Liver (tissue), 3 donors: ENCODE results near the gene NMNAT2.

Source experiments
- JUND ChIP-seq, 2 donors: IDR thresholded peaks; 2 replicates each; pipeline ENCODE4 v1.6.1; 2016; ENCODE audit warnings: antibody characterized with exemption in 2 of 2
- RAD21 ChIP-seq, 2 donors: IDR thresholded peaks; 2 replicates each; pipeline ENCODE4 v1.6.1; 2016; ENCODE audit warnings: antibody characterized with exemption in 2 of 2, mild to moderate bottlenecking in 2 of 2
- TAF1 ChIP-seq: conservative IDR thresholded peaks from 2 replicates; pipeline ENCODE4 v1.6.1; 2016; ENCODE audit warnings: antibody characterized with exemption, mild to moderate bottlenecking
- TF ChIP-seq, protein P1 (sequence below): fragments of 150-350 bp; IDR thresholded peaks from 2 replicates; pipeline ENCODE4 v1.5.1; 2017; ENCODE audit warnings: improper control_type of control experiment, low read depth, low read length; ENCODE audit not compliant: missing input control
- donor health status: healthy.
- donor health status: healthy.

DNA sequence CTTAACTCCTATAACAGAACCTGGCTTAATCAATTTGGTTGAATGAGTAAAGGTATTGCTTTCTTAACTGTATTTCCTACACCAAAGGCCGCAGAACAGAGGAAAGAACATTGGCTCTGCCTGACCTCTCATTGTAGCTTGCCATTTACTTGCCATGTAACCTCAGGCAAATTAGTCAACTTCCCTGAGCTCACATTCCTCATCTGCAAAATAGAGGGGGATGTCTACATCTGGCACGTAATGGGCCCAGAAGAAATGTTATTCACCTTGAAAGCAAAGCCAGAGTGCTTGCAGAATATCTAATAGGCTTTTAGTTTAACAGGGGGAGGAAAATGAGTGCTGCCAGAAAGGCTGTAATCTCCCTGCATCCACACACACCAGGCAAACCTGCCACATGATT is 187.8 kb downstream of the NMNAT2 start:
- TF ChIP-seq, protein P1, sequence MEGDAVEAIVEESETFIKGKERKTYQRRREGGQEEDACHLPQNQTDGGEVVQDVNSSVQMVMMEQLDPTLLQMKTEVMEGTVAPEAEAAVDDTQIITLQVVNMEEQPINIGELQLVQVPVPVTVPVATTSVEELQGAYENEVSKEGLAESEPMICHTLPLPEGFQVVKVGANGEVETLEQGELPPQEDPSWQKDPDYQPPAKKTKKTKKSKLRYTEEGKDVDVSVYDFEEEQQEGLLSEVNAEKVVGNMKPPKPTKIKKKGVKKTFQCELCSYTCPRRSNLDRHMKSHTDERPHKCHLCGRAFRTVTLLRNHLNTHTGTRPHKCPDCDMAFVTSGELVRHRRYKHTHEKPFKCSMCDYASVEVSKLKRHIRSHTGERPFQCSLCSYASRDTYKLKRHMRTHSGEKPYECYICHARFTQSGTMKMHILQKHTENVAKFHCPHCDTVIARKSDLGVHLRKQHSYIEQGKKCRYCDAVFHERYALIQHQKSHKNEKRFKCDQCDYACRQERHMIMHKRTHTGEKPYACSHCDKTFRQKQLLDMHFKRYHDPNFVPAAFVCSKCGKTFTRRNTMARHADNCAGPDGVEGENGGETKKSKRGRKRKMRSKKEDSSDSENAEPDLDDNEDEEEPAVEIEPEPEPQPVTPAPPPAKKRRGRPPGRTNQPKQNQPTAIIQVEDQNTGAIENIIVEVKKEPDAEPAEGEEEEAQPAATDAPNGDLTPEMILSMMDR: no peak
- TF ChIP-seq TAF1 (no peak), RAD21 (IDR thresholded peaks at IDR 0.05) (no peak), JUND (IDR thresholded peaks at IDR 0.05) (no peak)
